HG03442 (cell line): ENCODE measurements around the gene TGIF1.
A peak's percentile ranks its signal among the peaks of the same experiment; 100 is the strongest.

Experiments
- ATAC-seq: cut with Tn5 transposase; IDR thresholded peaks from one replicate; pipeline ENCODE4 v1.9.1; 2021; ENCODE audit warnings: mild to moderate bottlenecking, moderate library complexity; ENCODE audit not compliant: unreplicated experiment

TGIF1 gene

DNA sequence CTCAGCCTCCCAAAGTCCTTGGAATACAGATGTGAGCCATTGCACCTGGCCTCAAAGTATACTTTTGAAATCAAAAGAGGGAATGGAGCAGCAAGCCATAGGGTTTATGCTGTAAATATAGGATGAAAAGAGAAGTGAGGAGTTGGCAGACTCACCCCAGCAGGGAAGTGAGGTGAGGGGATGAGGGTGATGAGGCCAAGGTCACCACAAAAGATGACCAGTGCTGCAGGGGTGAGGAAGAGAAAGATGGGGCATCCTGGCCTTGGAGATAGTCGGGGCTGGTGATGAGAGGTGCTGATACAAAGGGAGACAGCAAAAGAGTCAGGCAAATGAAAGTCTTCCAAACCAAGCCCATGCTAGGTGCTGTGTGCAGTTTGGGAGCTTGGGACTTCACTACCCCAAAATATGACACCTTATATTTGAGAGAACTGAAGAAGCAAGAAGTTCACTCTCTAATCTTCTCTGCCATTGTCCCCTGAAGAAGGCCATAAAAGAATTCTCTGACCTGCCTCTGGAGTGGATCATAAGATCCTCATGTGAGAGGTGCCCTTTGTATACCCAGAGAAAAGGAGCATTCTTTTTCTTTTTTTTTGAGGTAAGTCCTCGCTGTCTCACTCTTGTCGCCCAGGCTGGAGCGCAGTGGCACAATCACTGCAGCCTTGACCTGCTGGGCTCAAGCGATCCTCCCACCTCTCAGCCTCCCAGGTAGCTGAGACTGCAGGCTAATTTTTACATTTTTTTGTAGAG is 31.0 kb downstream of the TGIF1 start:
- ATAC-seq = no peak

DNA sequence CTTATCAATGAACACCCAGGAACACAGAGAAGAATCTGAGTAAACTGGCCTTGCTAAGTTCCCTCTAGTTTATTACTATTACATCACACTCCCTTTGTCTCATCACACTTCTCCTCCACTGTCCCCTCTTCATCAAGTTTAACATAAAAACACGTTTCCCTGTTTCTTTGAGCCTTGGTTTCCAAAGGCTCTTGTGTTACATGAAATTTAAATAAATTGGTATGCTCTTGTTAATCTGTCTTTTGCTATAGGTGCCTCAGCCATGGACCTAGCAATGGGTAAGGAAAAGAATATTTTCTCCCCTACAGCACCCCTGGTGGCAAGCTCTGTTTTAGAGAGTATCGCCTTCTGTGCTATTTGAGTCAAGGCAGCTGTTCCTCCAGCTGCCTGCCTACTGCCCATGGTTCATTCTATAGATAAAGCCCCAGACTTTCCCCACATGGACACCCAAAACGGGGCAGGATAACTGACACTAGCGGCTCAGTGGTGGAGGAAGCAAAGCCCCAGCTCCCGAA is 31.8 kb downstream of the TGIF1 start:
- peak; percentile 51 for ATAC-seq

DNA sequence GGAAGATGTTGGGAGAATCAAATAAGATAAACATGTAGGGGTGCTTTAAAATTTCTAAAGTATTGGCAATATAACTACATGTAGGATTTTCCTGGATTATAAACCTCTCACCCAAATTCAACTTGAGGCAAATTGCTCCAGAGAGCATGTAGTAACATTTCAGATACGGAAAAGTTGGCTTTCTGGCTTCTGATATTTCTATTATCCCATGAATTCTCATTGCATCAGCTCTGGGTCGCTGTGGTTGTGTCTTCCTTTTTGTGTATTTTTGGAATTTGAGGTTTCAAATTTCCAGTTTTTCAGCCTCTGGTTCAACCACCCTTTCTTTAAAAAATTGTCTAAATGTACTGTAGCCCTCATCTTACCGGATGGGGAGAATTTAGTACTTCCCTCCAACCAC is 32.3 kb downstream of the TGIF1 start:
- no peak for ATAC-seq

DNA sequence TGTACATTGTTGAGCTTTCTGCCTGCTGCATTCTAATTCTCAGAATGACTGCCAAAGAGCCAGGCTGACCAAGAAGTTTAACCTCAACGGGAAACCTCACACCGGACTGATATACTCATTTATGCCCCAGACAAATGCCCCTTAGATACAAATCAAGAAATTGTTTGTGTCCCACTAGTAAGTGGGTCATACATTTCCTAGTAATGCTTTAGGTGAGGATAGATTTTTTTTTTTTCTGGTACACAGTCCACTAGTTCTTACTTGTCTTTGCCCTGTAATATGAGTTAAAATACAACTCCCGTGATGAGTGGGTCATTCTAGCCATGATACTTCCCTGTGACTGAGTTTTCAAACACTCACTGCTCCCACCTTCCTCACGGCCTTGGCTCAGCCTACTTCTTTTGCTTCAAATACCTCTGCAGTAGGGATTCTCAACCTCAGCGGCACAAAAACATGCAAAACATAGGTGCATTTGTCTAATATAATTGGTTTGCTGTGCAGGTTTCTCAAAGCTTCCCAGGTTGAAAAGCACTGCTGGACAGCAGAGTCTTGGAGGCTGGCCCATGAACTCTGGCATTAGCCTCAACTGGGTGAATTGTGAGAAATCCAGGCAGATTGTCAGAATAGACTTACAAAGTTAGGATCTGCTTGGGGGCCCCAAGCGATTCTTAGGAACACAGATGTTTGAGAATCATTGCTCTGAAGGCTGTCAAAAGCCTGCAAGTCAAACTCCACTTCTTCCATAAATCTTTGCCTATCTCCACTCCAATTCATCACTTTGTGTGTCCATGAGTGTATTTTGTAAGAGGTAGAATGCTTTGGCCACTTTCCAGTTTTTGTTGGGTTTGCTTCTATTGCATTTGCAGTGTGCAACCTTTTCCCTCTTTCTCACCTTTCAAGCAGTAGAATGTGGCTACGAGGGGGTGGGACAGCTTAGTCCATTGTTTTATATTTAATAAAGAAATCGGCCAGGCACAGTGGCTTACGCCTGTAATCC is 35.5 kb downstream of the TGIF1 start:
- peak; percentile 54 for ATAC-seq

DNA sequence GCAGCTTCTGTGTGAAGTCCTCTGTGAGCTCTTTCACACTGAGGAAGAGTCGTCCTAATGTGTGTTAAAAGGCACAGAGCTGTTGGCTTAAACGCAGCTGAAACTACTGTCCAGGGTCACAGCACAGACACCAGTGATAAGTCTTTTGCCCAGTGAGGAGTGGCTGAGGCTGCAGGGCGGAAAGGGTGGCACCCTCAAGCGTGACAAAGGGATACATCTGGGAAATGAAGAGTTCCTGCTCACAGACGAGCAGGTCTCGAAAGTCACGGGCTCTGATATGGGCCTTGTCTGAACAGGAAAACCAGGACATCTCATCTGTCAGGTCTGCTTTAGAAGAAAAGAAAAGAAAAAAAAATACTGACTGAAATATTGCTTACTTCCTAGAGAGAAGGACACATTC is 36.5 kb downstream of the TGIF1 start:
- ATAC-seq = no peak

DNA sequence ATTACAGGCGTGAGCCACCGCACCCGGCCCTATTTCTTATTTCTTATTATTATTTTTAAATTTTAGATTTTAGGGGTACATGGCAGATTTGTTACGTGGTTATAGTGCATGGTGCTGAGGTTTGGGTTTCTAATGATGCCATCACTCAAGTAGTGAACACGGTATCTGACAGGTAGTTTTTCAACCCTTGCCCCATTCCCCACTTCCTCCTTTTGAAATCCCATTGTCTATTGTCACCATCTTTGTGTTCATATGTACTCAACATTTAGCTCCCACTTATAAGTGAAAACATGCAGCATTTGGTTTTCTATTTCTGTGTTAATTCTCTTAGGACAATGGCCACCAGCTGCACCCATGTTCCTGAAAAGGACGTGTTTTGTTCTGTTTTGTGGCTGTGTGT is 39.5 kb downstream of the TGIF1 start:
- ATAC-seq = no peak

DNA sequence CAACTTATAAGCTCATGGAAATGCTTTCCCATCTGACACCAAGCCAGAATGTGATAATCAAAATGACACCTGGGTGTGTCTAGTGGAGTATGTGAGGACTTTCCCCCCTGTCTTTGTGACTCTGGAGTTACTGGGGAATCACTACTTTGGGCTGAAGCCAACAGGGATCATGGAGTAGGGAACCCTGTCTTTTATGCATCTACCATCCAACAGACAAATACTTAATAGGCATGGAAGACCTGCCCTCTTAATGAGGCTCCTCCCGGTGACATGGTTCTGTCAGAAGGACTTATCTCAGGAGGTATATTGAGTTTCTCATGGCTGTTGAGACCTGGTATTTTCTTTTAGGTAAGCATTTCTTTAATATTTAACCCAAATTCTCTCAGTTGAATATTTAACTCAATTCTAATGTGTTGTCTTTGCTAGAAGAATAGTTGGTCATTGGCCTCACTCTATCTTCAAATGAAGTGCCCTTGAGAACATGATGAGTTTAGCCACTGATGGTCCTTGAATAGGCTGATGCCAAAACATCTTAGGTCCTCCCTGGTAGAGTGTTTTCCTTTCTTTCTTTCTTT is 42.1 kb downstream of the TGIF1 start:
- no peak for ATAC-seq

DNA sequence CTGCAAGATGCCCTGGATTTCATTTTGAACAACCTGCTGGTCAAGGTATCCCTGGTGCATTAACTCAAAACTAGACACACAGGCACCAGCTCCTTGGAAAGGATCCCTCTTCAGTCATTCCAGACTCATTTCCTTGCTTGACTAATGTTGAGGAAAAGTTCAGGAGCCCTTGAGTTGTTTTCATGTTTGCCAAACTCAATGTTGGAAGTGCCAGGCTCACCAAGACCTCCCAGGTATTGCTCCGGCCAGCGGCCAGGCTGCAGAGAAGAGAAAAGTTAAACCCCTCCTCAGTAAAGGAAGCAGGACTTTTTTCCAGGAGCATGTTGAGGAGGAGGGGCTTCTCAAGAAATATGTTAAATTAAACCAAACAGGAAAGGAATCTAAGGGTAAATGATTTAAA is 42.7 kb downstream of the TGIF1 start:
- ATAC-seq = no peak

DNA sequence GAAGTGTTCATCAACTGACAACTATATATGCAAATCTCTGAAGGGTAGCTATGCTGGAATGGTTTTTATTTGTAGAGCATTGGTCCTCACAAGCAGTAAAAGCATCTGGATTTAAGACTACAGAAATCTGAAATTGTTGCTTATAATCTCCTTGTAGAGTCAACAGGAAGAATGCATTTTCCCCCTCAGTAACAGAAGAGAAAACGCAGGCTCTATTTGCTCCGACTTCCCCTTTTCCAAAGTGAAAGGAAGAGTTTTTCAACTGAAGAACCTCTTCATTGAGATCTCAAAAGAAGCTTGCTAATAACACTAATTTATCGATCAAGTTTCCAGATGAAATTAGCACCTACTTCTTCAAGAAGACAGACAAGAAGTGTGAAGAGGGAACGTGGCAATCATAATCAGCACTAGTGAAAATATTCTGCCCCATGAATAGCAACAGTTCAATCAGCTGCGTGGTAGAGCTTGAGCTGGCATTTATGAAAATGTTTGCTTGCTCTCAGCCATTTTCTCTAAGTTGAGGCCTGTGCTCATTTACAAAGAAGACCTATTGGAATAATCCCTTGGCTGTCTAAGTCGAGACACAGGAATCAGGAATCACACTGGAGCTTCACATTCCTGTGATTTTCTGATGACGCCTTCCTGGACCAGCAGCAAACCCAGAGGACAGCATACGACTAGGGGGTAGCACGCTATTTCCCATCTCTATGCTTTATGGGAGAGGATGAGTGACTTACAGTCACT is 43.7 kb downstream of the TGIF1 start:
- no peak for ATAC-seq

DNA sequence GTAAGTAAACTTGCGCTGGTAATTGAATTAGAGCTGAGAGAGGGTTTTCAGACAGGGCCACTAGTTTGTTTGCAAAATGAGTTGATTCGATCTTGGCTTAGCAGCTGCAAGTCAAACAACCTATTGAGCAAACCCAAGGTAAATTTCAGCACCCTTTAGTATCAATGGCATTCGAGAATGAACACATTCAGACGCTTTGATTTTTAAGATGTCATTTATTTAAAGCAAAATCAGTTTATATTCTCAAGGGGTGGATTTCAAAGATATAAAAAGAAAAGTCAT is 44.2 kb downstream of the TGIF1 start:
- ATAC-seq = no peak

DNA sequence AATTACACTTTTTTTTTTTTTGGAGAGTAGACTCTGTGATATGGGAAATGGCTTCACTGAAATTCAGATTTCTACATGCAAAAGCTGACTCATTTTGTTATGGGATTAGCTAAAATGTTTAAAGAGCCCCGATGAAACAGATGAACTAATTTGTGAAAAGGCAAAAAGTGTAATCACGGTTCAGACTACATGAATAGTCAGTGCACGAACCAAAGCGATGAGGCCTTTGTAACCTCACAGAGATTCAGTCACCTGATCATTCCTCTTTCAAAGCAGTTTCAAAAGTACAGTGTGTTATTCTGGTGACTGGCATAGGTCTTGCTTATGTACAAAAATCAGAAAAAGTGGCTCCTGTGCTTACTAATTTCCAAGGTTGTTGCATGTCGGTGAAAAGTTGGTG is 44.6 kb downstream of the TGIF1 start:
- ATAC-seq = no peak

DNA sequence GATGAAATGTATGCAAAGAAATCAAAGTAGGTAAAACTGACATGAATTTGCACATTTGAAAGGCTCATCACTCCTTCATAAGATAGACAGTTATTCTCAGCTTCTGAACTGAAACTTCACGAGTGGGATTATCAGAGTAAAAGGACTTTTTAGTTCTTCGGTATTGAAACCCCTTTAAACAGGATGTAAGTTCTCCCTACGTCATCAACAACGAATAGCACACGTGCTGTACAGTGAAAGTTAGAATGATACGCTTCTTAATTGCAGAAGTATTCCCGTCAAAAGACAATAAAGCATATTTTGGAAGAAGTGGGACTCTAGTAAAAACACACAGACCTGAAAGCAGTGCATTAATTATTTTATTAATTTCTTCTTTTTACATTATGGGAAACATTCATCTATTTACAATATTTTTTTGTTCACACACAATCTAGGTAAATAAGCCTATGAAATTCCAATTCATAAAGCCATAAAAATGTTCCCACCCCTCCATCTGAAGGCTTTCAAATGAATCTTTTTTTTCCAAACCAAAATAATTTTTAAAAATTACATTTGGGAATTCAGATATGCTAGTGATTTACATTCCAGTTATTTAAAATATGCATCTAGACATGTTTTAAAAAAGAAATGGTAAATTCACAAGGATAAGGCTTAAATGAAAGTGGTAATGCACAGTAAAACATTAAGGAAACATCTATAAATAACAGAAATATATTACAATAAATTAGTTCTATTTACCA is 45.9 kb downstream of the TGIF1 start:
- no peak for ATAC-seq

DNA sequence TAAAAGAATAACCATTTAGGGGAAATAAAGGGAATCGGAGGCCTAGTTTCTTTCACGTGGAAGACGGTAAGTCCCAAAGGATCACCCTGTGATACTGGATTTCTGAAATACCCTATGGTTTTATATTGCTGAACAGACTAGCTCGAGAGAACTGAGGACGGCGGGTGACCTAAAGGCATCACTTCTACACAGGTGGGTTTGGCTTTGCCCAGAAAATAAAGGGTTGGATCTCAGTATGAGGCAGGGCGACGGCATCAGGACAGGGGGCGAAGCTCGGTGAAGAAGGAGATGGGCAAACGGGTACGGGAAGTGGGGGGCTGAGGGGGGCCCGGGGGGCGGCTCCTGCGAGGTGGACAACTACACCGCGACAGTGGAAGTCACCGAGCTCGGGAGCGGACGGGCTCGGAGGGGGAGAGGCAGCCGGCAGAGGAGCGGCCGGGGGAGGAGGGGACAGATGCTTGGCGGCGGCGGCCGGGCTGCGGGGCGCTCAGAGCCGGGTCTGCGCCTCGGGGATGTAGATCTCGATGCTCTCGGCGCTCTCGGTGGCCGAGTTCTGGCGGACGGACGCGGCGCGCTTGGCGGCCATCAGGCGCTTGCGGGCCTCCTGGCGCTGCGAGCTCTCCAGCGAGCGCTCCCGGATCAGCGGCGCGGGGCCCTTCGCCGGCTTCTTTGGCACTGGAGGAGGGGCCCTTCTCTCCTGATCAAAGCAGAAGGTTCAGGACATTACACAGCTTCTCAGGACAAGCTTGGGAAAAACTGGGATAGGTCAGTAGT is 48.9 kb downstream of the TGIF1 start:
- ATAC-seq = no peak

DNA sequence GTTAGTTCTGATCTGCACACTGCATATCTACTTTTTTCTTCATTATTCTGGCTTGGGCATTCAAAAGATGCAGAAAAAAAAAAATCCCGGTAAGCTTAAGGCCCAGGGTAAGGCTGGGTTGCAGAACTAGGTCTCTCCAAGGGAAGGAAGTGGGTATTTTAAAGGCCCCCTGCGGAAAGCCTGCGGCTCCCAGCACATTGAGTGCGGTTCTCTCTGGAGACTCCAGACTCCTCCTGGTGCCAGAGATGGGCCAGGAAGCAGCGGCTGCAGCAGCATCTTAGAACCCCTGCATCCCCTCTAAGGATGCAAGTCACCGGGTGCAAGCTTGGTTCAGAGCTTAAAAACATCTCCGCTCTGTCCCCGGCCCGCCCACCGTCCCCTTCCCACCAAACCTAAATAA is 49.5 kb downstream of the TGIF1 start:
- ATAC-seq = no peak

DNA sequence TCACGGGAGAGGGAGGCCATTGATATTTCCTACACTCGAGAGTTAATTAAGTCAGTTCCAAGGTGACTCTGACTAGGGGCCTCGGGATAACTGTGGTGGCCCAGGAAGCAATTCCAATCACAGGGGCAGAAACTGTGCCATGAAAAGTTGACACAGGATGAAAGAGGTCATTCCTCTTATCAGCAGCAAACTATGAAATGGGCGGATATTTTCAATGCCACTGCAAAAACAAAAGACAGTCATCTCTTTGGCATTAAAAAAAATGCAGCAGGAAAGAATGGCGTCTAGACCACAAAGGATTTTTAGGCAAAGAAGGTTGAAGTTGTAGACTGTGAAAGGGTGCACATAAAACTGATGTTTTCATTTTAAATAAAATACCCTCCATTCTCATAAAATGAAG is 50.0 kb downstream of the TGIF1 start:
- ATAC-seq = no peak

DNA sequence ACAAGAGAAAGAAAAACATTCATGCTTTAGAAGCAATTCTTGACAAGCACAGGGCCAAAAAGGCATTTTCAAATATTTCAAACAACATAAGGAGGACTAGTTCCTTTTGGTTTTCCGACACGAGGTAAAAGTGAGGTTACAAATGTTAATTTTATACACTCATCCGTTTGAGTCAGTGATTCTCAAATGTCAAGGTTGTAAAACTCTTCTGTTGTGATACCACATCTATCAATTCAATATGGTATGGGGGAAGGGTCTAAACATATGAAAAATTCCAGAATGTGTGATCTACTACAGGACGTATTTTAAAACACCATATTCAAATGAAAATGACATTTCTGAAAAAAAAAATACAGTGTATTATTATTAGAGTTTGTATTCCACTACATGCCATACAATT is 52.7 kb downstream of the TGIF1 start:
- no peak for ATAC-seq

DNA sequence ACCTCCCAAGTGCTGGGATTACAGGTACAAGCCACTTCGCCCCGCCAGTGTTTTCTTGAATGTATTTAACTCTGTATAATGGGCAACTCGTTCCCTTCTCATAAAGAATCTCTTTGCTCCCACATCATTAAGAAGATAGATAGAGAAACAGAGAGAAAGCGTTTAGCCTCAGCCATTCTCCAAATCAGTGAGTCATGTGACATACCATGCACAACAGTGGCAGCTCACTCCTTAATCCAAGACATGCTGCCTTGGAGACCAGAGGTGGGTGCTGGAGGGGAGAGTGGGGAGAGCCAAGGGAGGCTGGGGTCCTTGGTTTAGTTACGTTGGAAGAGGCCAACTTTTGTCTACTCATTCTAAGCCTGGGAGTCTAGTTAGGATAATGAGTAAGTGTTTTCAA is 54.7 kb downstream of the TGIF1 start:
- no peak for ATAC-seq

DNA sequence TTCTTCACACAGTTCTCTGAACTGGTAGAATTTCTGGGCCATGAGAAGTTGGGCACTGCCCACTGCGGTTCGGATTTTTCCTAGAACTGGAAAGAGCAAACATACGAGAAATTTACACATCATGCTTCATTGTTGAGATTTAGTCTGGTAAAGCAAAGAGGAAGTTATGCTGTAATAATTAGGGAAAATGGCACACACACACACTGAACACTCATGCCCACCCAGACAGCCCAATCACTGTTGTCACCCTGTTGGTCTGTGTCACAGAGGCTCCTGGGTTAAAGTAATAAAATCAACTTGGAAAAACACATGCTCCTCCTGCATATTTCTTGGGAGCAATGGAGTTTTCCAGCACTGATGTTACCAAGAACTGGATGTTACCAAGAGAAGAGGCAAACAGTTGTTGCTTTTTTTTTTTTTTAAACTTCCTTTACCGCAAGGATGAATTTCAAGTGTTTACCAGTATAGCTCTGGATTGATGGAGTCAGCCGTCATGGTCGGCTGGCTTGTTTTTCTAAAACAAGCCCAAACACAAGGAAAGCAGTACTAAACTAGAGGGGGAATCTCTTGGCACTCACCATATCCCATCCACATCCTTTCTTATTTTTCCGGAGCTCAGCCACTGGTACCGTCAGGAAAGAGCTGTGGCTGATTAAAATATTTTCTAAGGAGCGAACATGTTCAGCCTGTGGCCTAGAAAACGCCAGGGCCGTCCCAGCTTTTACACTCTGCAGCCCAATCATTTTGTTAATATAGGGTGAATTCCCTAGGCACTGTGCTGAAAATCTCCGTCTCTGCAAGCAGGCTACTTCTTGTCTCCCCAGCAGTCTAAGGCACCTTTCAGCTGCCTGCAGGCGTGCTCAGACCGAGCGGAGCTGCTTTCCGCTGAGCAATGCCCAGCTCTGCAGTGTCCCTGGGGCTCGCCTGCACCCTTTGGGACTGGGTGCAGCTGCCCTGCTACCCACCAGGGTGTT is 58.9 kb downstream of the TGIF1 start:
- ATAC-seq = no peak
